ENCODE measurements around the gene SZT2.

DNA sequence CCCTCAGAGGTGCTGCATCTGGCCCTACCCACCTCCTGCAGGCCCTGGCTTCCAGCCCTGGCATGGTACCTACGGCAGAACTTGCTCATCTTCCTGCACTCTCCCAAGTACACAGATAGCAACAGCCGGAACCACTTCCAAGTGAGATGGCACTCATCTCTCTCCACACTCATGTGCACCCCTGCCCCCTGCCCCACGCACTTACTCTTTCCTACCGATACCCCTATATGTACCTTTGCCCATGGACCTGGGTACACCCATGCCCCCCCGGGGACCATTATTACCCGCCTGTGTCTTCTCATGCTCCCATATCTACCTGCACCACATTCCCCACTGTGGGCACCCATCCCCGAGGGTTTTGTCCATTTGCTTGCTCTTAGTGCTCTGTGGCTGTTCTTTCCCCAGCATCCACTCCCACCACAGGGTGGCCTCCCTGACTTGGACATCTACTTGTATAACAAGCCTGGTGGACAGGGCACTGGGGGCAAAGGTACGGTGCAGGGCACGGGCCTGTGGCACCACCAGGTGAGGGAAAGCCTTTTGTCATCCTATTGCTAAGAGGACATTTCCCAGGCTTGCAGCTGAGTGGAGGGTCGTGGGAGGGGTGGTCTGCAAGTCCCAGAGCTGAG lies 49.4 kb downstream of the SZT2 start:
- TF ChIP-seq POLR2A (IDR thresholded peaks at IDR 0.05) = no peak
- TF ChIP-seq, protein P1, sequence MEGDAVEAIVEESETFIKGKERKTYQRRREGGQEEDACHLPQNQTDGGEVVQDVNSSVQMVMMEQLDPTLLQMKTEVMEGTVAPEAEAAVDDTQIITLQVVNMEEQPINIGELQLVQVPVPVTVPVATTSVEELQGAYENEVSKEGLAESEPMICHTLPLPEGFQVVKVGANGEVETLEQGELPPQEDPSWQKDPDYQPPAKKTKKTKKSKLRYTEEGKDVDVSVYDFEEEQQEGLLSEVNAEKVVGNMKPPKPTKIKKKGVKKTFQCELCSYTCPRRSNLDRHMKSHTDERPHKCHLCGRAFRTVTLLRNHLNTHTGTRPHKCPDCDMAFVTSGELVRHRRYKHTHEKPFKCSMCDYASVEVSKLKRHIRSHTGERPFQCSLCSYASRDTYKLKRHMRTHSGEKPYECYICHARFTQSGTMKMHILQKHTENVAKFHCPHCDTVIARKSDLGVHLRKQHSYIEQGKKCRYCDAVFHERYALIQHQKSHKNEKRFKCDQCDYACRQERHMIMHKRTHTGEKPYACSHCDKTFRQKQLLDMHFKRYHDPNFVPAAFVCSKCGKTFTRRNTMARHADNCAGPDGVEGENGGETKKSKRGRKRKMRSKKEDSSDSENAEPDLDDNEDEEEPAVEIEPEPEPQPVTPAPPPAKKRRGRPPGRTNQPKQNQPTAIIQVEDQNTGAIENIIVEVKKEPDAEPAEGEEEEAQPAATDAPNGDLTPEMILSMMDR (IDR thresholded peaks at IDR 0.05 in 8 of 11, conservative IDR thresholded peaks at IDR 0.05 in 3 of 11) = no peak

Measured in spleen (tissue), 7 donors.